Stimulated activated effector memory CD8-positive, alpha-beta T cell treated with anti-CD3 and anti-CD28 coated beads, Interleukin-12 subunit alpha, Interleukin-12 subunit beta, amount 100 ng/mL, for 72 hours (primary cell): ENCODE results near the gene TIMP3.
A peak's percentile ranks its signal among the peaks of the same experiment; 100 is the strongest.

Experiments used
- ATAC-seq: fragments of 150-1000 bp; cut with Tn5 transposase; 2 replicates; pipeline ENCODE4 v1.10.0; 2021
- DNase-seq, 2 donors: peaks; one replicate each; pipeline ENCODE4 v3.0.0; 2021 to 2022; ENCODE audit warnings: low spot score in 2 of 2
- H3K27ac Mint-ChIP-seq: one replicate; pipeline ENCODE4 v1.8.0; 2022; ENCODE audit warnings: mild to moderate bottlenecking, mixed read lengths
- H3K36me3 Mint-ChIP-seq: one replicate; pipeline ENCODE4 v1.8.0; 2022; ENCODE audit warnings: mild to moderate bottlenecking, mixed read lengths
- H3K4me1 Mint-ChIP-seq: one replicate; pipeline ENCODE4 v1.8.0; 2022; ENCODE audit warnings: mixed read lengths
- H3K4me3 Mint-ChIP-seq: one replicate; pipeline ENCODE4 v1.8.0; 2022; ENCODE audit warnings: mild to moderate bottlenecking, mixed read lengths
- H3K9me3 Mint-ChIP-seq: one replicate; pipeline ENCODE4 v1.8.0; 2022; ENCODE audit warnings: mixed read lengths

The TIMP3 gene

GRCh38 chr22:32887324-32887980 lies 85.9 kb downstream of the TIMP3 start:
- H3K27ac Mint-ChIP-seq = no peak overlapping the region
- H3K9me3 Mint-ChIP-seq = no peaks in the 10 kb centered on the region
- ATAC-seq (no peak), DNase-seq (no peak)
- H3K4me1 Mint-ChIP-seq = no peaks in the 10 kb centered on the region
- H3K36me3 Mint-ChIP-seq = no peaks in the 10 kb centered on the region
- no peak overlapping the region for H3K4me3 Mint-ChIP-seq

- Mint-ChIP-seq H3K27ac (no peak overlapping the region), H3K4me1 (no peaks in the 10 kb centered on the region), H3K4me3 (no peak overlapping the region), H3K9me3 (no peaks in the 10 kb centered on the region), H3K36me3 (no peaks in the 10 kb centered on the region)
- ATAC-seq (no peak), DNase-seq (no peak)
Measured at GRCh38 chr22:32888976-32889375, 87.5 kb downstream of the TIMP3 start.

GRCh38 chr22:32896891-32897290 lies 95.4 kb downstream of the TIMP3 start:
- Mint-ChIP-seq H3K36me3 (no peaks in the 10 kb centered on the region), H3K4me3 (no peak overlapping the region), H3K27ac (no peak overlapping the region), H3K9me3 (no peaks in the 10 kb centered on the region), H3K4me1 (no peaks in the 10 kb centered on the region)
- no peak for DNase-seq
- ATAC-seq = no peak

GRCh38 chr22:32897400-32897799 lies 95.9 kb downstream of the TIMP3 start:
- Mint-ChIP-seq H3K9me3 (no peaks in the 10 kb centered on the region), H3K4me3 (no peak overlapping the region), H3K36me3 (no peaks in the 10 kb centered on the region), H3K27ac (no peak overlapping the region), H3K4me1 (no peaks in the 10 kb centered on the region)
- DNase-seq = no peak
- ATAC-seq = no peak

- Mint-ChIP-seq H3K27ac (no peak overlapping the region), H3K9me3 (no peaks in the 10 kb centered on the region), H3K4me3 (no peak overlapping the region), H3K4me1 (no peaks in the 10 kb centered on the region), H3K36me3 (no peaks in the 10 kb centered on the region)
- DNase-seq = no peak
- no peak for ATAC-seq
Measured at GRCh38 chr22:32900886-32901635, 99.6 kb downstream of the TIMP3 start.

- DNase-seq = no peak
Measured at GRCh38 chr22:32901925-32902324, 100.4 kb downstream of the TIMP3 start.

GRCh38 chr22:32903507-32903906 lies 102.0 kb downstream of the TIMP3 start:
- ATAC-seq = no peak
- no peak overlapping the region for H3K27ac Mint-ChIP-seq
- no peak for DNase-seq
- H3K36me3 Mint-ChIP-seq = no peaks in the 10 kb centered on the region
- H3K4me3 Mint-ChIP-seq = no peak overlapping the region
- H3K4me1 Mint-ChIP-seq = no peaks in the 10 kb centered on the region
- H3K9me3 Mint-ChIP-seq = no peaks in the 10 kb centered on the region

More at GRCh38 chr22:32901925-32902324, 100.4 kb downstream of the TIMP3 start:
- no peak overlapping the region for H3K27ac Mint-ChIP-seq
- ATAC-seq = no peak
- no peaks in the 10 kb centered on the region for H3K4me1 Mint-ChIP-seq
- H3K36me3 Mint-ChIP-seq = no peaks in the 10 kb centered on the region
- H3K9me3 Mint-ChIP-seq = no peaks in the 10 kb centered on the region
- no peak overlapping the region for H3K4me3 Mint-ChIP-seq

- ATAC-seq (no peak), DNase-seq (no peak)
- Mint-ChIP-seq H3K27ac (no peak overlapping the region), H3K4me3 (no peak overlapping the region), H3K36me3 (no peaks in the 10 kb centered on the region), H3K9me3 (no peaks in the 10 kb centered on the region), H3K4me1 (no peaks in the 10 kb centered on the region)
Measured at GRCh38 chr22:32904044-32904443, 102.5 kb downstream of the TIMP3 start.

- H3K4me3 Mint-ChIP-seq = no peak overlapping the region
- DNase-seq (no peak), ATAC-seq (peak; percentile 24)
- H3K27ac Mint-ChIP-seq = no peak overlapping the region
- no peaks in the 10 kb centered on the region for H3K9me3 Mint-ChIP-seq
- H3K4me1 Mint-ChIP-seq = no peaks in the 10 kb centered on the region
- no peaks in the 10 kb centered on the region for H3K36me3 Mint-ChIP-seq
Measured at GRCh38 chr22:32905400-32905799, 103.9 kb downstream of the TIMP3 start.

GRCh38 chr22:32909581-32910428 lies 108.3 kb downstream of the TIMP3 start:
- no peak overlapping the region for H3K4me3 Mint-ChIP-seq
- DNase-seq (no peak), ATAC-seq (no peak)
- H3K27ac Mint-ChIP-seq = no peak overlapping the region
- no peaks in the 10 kb centered on the region for H3K9me3 Mint-ChIP-seq
- H3K36me3 Mint-ChIP-seq = no peaks in the 10 kb centered on the region
- no peaks in the 10 kb centered on the region for H3K4me1 Mint-ChIP-seq

- Mint-ChIP-seq H3K4me1 (no peaks in the 10 kb centered on the region), H3K4me3 (no peak overlapping the region), H3K9me3 (no peaks in the 10 kb centered on the region), H3K27ac (no peak overlapping the region), H3K36me3 (no peaks in the 10 kb centered on the region)
- ATAC-seq = no peak
- no peak for DNase-seq
Measured at GRCh38 chr22:32910429-32910772, 108.9 kb downstream of the TIMP3 start.

GRCh38 chr22:32911503-32911902 lies 110.0 kb downstream of the TIMP3 start:
- no peaks in the 10 kb centered on the region for H3K9me3 Mint-ChIP-seq
- DNase-seq (no peak), ATAC-seq (no peak)
- H3K4me1 Mint-ChIP-seq = no peaks in the 10 kb centered on the region
- no peak overlapping the region for H3K27ac Mint-ChIP-seq
- H3K36me3 Mint-ChIP-seq = no peaks in the 10 kb centered on the region
- H3K4me3 Mint-ChIP-seq = no peak overlapping the region
